ENCODE results near the gene EFHD1.
"Not testable (repeated sequence)": the region's sequence is repeated elsewhere in the genome, so short reads cannot be mapped to it uniquely, and the experiment has no call there.

EFHD1 gene

DNA sequence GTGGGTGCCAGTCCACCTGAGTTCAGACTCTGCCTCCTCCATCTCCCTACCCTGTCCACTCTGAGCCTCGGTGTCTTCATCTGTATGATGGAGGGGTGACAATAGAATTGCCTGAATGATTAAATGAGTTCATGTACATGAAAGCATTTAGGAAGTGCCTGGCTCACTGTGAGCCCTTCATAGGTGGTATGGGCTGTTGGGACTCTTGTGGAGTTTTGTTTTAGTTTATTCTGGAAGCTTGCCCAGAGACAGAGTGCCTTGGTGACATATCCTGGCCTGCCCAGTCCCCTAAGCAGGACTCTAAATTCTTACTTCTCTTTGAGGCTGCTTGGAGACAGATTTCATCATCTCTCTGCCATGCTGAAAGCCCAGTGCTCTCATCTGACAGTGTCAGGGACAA lies 39.2 kb downstream of the EFHD1 start:
- TF ChIP-seq, protein P1, sequence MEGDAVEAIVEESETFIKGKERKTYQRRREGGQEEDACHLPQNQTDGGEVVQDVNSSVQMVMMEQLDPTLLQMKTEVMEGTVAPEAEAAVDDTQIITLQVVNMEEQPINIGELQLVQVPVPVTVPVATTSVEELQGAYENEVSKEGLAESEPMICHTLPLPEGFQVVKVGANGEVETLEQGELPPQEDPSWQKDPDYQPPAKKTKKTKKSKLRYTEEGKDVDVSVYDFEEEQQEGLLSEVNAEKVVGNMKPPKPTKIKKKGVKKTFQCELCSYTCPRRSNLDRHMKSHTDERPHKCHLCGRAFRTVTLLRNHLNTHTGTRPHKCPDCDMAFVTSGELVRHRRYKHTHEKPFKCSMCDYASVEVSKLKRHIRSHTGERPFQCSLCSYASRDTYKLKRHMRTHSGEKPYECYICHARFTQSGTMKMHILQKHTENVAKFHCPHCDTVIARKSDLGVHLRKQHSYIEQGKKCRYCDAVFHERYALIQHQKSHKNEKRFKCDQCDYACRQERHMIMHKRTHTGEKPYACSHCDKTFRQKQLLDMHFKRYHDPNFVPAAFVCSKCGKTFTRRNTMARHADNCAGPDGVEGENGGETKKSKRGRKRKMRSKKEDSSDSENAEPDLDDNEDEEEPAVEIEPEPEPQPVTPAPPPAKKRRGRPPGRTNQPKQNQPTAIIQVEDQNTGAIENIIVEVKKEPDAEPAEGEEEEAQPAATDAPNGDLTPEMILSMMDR (IDR thresholded peaks at IDR 0.05; ENCODE audit: borderline replicate concordance, control extremely low read depth, extremely low read depth, insufficient read depth, missing control alignments), result no peak
- in situ Hi-C loops (cut with MboI; ENCODE audit: low sequenced_read_pairs, unreplicated experiment), result no loop called here
- DNase-seq (ENCODE audit: low spot score), result no peak

DNA sequence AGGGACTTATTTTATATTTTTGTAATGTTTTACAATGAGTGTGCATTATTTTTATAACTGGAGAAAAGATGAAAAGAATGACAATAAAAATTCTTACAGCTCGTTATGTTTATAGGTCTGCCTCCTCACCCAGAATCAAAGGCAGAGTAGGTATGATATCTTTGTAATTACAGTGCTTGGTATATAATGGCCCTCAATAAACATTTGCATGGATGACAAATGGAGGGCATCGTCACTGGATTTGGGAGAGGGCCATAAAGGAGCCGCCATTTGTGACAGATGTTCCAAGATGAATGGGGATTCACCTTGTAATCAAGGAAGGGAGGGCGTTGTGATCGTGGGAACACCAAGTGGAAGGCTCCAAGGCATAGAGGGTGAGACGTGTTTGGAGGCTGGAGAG lies 41.1 kb downstream of the EFHD1 start:
- DNase-seq (ENCODE audit: low spot score), result no peak
- TF ChIP-seq, protein P1 (IDR thresholded peaks at IDR 0.05; ENCODE audit: borderline replicate concordance, control extremely low read depth, extremely low read depth, insufficient read depth, missing control alignments), result no peak
- in situ Hi-C loops (cut with MboI; ENCODE audit: low sequenced_read_pairs, unreplicated experiment), result no loop called here

DNA sequence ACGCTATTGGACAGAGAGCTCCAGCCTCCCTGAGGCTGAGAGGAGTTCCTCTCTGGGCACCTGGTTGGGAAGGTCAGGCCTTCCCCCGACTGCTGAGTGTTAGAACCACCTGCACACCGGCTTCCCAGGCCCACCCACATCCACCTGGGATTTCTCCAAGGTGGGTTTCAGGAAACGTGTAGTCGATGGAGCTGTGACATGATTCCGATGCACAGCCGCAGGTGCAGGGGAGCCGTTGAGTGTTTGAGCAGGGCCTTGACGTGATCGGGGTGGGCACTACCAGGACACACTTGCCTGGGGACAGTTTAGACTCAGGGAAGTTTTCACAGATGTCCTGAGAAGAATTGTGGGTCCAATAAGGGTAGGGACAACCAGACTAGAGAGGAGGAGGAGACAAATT lies 42.0 kb downstream of the EFHD1 start:
- DNase-seq (ENCODE audit: low spot score), result no peak
- TF ChIP-seq, protein P1 (IDR thresholded peaks at IDR 0.05; ENCODE audit: borderline replicate concordance, control extremely low read depth, extremely low read depth, insufficient read depth, missing control alignments), result no peak
- in situ Hi-C loops (cut with MboI; ENCODE audit: low sequenced_read_pairs, unreplicated experiment), result no loop called here

DNA sequence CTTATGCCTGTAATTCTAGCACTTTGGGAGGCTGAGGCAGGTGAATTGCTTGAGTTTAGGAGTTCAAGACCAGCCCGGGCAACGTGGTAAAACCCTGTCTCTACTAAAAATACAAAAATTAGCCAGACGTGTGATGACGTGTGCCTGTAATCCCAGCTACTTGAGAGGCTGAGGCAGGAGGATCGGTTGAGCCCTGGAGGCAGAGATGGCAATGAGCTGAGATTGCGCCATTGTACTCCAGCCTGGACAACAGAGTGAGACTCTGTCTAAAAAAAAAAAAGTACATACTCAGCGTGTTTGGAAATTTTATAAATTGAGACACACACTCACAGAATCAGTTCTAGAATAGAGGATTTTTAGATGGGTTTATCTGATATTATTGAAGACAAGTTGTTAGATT lies 46.6 kb downstream of the EFHD1 start:
- no peak for DNase-seq (ENCODE audit: low spot score)
- in situ Hi-C loops (cut with MboI; ENCODE audit: low sequenced_read_pairs, unreplicated experiment), result no loop called here
- TF ChIP-seq, protein P1 (IDR thresholded peaks at IDR 0.05; ENCODE audit: borderline replicate concordance, control extremely low read depth, extremely low read depth, insufficient read depth, missing control alignments), result no peak

DNA sequence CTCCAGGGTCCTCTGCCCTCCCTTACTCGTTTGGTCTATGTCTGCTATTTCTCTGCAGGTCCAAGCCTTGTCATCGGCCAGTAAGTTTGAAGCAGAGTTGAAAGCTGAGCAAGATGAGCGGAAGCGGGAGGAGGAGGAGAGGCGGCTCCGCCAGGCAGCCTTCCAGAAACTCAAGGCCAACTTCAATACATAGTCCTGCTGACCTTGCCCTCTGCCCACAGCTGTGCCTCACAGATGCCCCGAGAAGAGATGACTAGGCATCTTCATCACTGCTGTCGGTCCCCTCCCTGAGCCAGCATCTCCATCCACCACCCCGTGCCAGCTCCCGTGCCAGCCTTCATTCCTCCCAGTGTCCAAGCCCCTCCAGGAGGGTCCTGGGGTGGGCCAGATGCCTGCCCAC lies 48.1 kb downstream of the EFHD1 start:
- DNase-seq (ENCODE audit: low spot score), result no peak
- TF ChIP-seq, protein P1 (IDR thresholded peaks at IDR 0.05; ENCODE audit: borderline replicate concordance, control extremely low read depth, extremely low read depth, insufficient read depth, missing control alignments), result no peak
- in situ Hi-C loops (cut with MboI; ENCODE audit: low sequenced_read_pairs, unreplicated experiment), result no loop called here

DNA sequence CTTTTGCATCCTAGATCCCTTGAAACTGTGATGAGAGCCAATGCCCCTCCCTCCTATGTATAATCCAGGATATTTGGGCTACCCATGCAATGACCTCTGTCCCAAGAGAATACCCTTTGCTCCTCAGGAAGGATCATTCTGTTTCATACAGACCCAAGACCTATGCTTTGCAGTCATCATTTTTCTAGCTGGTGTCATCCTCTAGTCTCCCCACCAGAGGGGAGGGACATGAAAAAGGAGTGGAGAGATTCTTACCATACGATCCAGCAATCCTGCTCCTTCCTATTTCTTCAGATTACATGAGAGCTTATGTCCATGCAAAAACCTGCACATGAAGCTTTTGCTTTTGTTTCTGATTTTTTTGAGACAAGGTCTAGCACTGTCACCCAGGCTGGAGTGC lies 50.0 kb downstream of the EFHD1 start:
- DNase-seq (ENCODE audit: low spot score), result no peak
- in situ Hi-C loops (cut with MboI; ENCODE audit: low sequenced_read_pairs, unreplicated experiment), result no loop called here
- TF ChIP-seq, protein P1 (IDR thresholded peaks at IDR 0.05; ENCODE audit: borderline replicate concordance, control extremely low read depth, extremely low read depth, insufficient read depth, missing control alignments), result no peak

DNA sequence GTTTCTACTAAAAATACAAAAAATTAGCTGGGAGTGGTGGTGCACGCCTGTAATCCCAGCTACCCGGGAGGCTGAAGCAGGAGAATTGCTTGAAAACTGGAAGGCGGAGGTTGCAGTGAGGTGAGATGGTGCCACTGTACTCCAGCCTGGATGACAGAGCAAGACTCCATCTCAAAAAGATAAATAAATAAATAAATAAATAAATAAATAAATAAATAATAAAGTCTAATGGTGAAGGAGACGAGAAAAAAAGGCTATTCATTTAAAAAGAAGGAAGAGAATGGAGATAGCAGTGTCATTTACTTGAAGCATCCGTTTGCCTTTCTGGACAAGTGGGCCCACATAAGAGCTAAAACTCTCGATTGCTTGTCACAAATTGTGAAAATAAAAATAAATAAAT lies 52.0 kb downstream of the EFHD1 start:
- DNase-seq (ENCODE audit: low spot score); in situ Hi-C loops (cut with MboI; ENCODE audit: low sequenced_read_pairs, unreplicated experiment): not testable (repeated sequence)
